ENCODE results near the gene ATG7. TPM values are rescaled to one million over a fixed set of nuclear protein-coding genes. Genes with fewer than 3 reads are reported as not detected.
"Not testable (repeated sequence)": the region's sequence is repeated elsewhere in the genome, so short reads cannot be mapped to it uniquely, and the experiment has no call there.

ATG7 gene
- total and polyA plus RNA-seq, 2 donors = 14.1 to 63.2 TPM

DNA sequence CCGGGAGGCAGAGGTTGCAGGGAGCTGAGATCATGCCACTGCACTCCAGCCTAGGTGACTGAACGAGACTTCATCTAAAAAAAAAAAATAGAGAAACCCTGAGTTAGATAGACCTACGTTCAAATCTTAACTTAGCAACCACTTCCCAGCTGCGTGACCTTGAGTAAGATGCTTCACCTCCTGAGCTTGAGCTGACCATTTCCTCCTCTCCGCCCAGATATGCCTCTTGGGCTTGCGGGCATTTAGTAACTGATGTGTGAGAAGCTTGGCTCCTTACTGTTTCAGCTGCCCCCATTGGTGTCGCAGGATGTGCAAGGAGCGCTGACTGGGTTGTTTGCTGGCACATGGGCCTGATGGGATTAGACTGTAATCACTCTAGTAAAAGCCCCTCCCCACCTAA is 26.9 kb upstream of the ATG7 start:
- no peaks in the 10 kb centered on the region for H3K4me1 ChIP-seq (ENCODE audit: insufficient read depth)
- WGBS = 89% methylated on average over 8 of the region's 8 CpGs
- H3K4me3 ChIP-seq (ENCODE audit: low read depth, low read length) = no peak overlapping the region
- no peaks in the 10 kb centered on the region for H3K36me3 ChIP-seq (ENCODE audit: insufficient read depth)
- H3K27ac ChIP-seq (ENCODE audit: low read depth) = no peak overlapping the region
- no peak for DNase-seq (ENCODE audit: extremely low spot score)

- no peak for DNase-seq (ENCODE audit: extremely low spot score)
- 92% methylated on average over 6 of the region's 6 CpGs for WGBS
- no peaks in the 10 kb centered on the region for H3K36me3 ChIP-seq (ENCODE audit: insufficient read depth)
- no peak overlapping the region for H3K4me3 ChIP-seq (ENCODE audit: low read depth, low read length)
- H3K4me1 ChIP-seq (ENCODE audit: insufficient read depth) = no peaks in the 10 kb centered on the region
- no peak overlapping the region for H3K27ac ChIP-seq (ENCODE audit: low read depth)
Observed at GRCh38 chr3:11245827-11246662, 26.2 kb upstream of the ATG7 start.

GRCh38 chr3:11246663-11246970 is 25.6 kb upstream of the ATG7 start:
- Histone ChIP-seq H3K27ac (ENCODE audit: low read depth) (no peak overlapping the region), H3K36me3 (ENCODE audit: insufficient read depth) (no peaks in the 10 kb centered on the region), H3K4me3 (ENCODE audit: low read depth, low read length) (no peak overlapping the region), H3K4me1 (ENCODE audit: insufficient read depth) (no peaks in the 10 kb centered on the region)
- WGBS = 96% methylated on average over 2 of the region's 2 CpGs
- DNase-seq (ENCODE audit: extremely low spot score) = no peak

GRCh38 chr3:11247362-11247761 is 24.8 kb upstream of the ATG7 start:
- WGBS = 83% methylated on average over 8 of the region's 8 CpGs
- H3K27ac ChIP-seq (ENCODE audit: low read depth) = no peak overlapping the region
- no peaks in the 10 kb centered on the region for H3K36me3 ChIP-seq (ENCODE audit: insufficient read depth)
- H3K4me3 ChIP-seq (ENCODE audit: low read depth, low read length) = no peak overlapping the region
- DNase-seq (ENCODE audit: extremely low spot score) = no peak
- H3K4me1 ChIP-seq (ENCODE audit: insufficient read depth) = no peaks in the 10 kb centered on the region

- WGBS = 92% methylated on average over 6 of the region's 6 CpGs
- no peaks in the 10 kb centered on the region for H3K4me1 ChIP-seq (ENCODE audit: insufficient read depth)
- no peak overlapping the region for H3K27ac ChIP-seq (ENCODE audit: low read depth)
- H3K36me3 ChIP-seq (ENCODE audit: insufficient read depth) = no peaks in the 10 kb centered on the region
- no peak for DNase-seq (ENCODE audit: extremely low spot score)
- H3K4me3 ChIP-seq (ENCODE audit: low read depth, low read length) = no peak overlapping the region
Observed at GRCh38 chr3:11248596-11248995, 23.6 kb upstream of the ATG7 start.

GRCh38 chr3:11250902-11251806 is 21.0 kb upstream of the ATG7 start:
- H3K27ac ChIP-seq (ENCODE audit: low read depth) = no peak overlapping the region

GRCh38 chr3:11251807-11252176 is 20.4 kb upstream of the ATG7 start:
- no peak overlapping the region for H3K4me3 ChIP-seq (ENCODE audit: low read depth, low read length)
- no peak for DNase-seq (ENCODE audit: extremely low spot score)
- H3K36me3 ChIP-seq (ENCODE audit: insufficient read depth) = no peaks in the 10 kb centered on the region
- no peak overlapping the region for H3K27ac ChIP-seq (ENCODE audit: low read depth)
- 69% methylated on average over 6 of the region's 6 CpGs for WGBS
- no peaks in the 10 kb centered on the region for H3K4me1 ChIP-seq (ENCODE audit: insufficient read depth)

More at GRCh38 chr3:11250902-11251806, 21.0 kb upstream of the ATG7 start:
- WGBS = 70% methylated on average over 10 of the region's 10 CpGs
- Histone ChIP-seq H3K4me3 (ENCODE audit: low read depth, low read length) (no peak overlapping the region), H3K36me3 (ENCODE audit: insufficient read depth) (no peaks in the 10 kb centered on the region), H3K4me1 (ENCODE audit: insufficient read depth) (no peaks in the 10 kb centered on the region)
- no peak for DNase-seq (ENCODE audit: extremely low spot score)

DNA sequence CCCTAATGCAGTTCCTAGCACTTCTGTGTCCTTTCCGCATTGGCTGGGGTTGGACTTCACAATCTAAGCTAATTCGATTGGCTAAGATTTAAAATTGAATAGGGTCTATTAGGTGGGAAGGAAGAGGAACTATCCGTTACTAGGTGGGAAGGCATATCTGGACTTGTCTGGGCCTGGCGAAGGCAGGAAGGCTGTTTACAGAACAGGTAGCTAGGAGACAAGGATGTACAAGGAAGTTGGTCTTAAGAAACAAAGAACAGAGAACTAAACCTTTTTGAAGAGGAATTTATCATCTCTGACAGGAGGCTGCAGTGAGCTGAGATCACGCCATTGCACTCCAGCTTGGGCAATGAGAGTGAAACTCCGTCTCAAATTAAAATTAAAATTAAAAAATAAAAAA is 17.3 kb upstream of the ATG7 start:
- WGBS = 89% methylated on average over 6 of the region's 6 CpGs
- no peak for DNase-seq (ENCODE audit: extremely low spot score)
- H3K27ac ChIP-seq (ENCODE audit: low read depth) = no peak overlapping the region
- H3K36me3 ChIP-seq (ENCODE audit: insufficient read depth) = no peaks in the 10 kb centered on the region
- H3K4me1 ChIP-seq (ENCODE audit: insufficient read depth) = no peaks in the 10 kb centered on the region
- no peak overlapping the region for H3K4me3 ChIP-seq (ENCODE audit: low read depth, low read length)

DNA sequence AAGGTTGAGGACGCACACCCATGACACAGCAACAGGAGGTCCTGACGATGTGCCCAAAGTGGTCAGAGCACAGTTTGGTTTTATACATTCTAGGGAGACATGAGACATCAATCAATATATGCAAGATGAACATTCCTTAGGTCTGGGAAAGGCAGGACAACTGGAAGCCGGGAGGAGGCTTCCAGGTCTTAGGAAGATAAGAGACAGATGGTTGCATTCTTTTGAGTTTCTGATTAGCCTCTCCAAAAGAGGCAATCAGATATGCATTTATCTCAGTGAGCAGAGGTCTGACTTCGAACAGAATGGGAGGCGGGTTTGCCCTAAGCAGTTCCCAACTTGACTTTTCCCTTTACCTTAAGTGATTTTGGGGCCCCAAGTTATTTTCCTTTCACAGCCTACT is 16.7 kb upstream of the ATG7 start:
- H3K4me1 ChIP-seq (ENCODE audit: insufficient read depth); H3K4me3 ChIP-seq (ENCODE audit: low read depth, low read length); H3K27ac ChIP-seq (ENCODE audit: low read depth); H3K36me3 ChIP-seq (ENCODE audit: insufficient read depth); DNase-seq (ENCODE audit: extremely low spot score): not testable (repeated sequence)
- WGBS = 80% methylated on average over 5 of the region's 5 CpGs

DNA sequence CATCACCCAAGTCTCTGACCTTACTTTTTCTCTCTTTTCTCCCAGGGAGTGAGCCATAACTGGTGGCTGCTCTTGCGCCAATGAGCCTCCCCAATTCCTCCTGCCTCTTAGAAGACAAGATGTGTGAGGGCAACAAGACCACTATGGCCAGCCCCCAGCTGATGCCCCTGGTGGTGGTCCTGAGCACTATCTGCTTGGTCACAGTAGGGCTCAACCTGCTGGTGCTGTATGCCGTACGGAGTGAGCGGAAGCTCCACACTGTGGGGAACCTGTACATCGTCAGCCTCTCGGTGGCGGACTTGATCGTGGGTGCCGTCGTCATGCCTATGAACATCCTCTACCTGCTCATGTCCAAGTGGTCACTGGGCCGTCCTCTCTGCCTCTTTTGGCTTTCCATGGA is 13.2 kb upstream of the ATG7 start:
- Histone ChIP-seq H3K4me3 (ENCODE audit: low read depth, low read length) (no peak overlapping the region), H3K36me3 (ENCODE audit: insufficient read depth) (no peaks in the 10 kb centered on the region), H3K27ac (ENCODE audit: low read depth) (no peak overlapping the region), H3K4me1 (ENCODE audit: insufficient read depth) (no peaks in the 10 kb centered on the region)
- 94% methylated on average over 11 of the region's 11 CpGs for WGBS
- no peak for DNase-seq (ENCODE audit: extremely low spot score)

DNA sequence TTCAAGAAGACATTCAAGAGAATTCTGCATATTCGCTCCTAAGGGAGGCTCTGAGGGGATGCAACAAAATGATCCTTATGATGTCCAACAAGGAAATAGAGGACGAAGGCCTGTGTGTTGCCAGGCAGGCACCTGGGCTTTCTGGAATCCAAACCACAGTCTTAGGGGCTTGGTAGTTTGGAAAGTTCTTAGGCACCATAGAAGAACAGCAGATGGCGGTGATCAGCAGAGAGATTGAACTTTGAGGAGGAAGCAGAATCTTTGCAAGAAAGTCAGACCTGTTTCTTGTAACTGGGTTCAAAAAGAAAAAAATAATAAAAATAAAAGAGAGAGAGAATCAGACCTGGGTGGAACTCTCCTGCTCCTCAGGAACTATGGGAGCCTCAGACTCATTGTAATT is 11.7 kb upstream of the ATG7 start:
- Histone ChIP-seq H3K4me1 (ENCODE audit: insufficient read depth) (no peaks in the 10 kb centered on the region), H3K27ac (ENCODE audit: low read depth) (no peak overlapping the region), H3K36me3 (ENCODE audit: insufficient read depth) (no peaks in the 10 kb centered on the region), H3K4me3 (ENCODE audit: low read depth, low read length) (no peak overlapping the region)
- no peak for DNase-seq (ENCODE audit: extremely low spot score)
- WGBS = 89% methylated on average over 3 of the region's 3 CpGs

DNA sequence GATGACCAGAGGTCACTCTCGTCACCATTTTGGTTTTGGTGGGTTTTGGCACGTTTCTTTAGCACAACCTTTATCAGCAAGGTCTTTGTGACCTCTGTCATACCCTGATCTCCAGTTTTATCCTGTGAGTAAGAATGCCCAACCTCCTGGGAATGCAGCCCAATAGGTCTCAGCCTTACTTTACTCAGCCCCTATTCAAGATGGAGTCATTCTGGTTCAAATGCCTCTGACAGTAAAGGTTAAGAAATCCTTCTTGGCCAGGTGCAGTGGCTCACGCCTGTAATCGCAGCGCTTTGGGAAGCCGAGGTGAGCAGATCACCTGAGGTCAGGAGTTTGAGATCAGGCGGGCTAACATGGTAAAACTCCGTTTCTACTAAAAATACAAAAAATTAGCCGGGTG is 3.2 kb upstream of the ATG7 start:
- Histone ChIP-seq H3K4me1 (ENCODE audit: insufficient read depth) (no peaks in the 10 kb centered on the region), H3K27ac (ENCODE audit: low read depth) (no peak overlapping the region)
- 87% methylated on average over 9 of the region's 9 CpGs for WGBS

DNA sequence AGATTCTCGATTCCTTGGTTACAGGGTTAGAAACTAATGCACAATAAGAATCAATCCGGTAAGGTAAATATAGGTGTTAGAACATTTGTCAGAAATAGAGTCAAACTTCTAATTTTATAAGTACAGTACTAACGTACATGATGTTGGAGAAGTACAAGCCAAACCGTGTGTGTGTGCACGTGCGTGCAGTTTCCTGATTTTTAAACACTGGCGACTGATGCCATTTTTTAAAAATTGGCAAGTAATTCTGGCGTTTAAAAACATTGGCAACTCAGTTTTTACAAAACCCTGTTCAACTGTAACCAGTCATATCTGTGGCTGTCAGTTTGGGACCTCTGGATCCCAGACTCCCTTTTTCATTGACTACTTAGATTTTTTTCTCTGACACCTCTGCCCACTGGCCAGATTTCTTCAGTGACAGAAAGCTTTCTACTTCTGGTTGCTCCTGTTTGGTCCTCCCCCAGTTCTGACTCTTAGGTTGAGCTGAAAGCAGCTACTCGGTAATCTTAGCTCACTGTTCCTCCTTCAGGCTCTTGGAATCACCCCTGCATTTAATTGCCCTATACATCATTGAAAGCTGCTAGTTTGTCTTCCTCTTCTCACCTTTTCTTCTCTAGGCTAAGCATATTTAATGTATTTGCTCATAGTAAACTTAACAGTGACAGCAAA is 843 bp downstream of the ATG7 start:
- H3K36me3 ChIP-seq (ENCODE audit: insufficient read depth) = no peaks in the 10 kb centered on the region
- no peak overlapping the region for H3K27ac ChIP-seq (ENCODE audit: low read depth)
- no peaks in the 10 kb centered on the region for H3K4me1 ChIP-seq (ENCODE audit: insufficient read depth)
- 6% methylated on average over 9 of the region's 9 CpGs for WGBS
- DNase-seq (ENCODE audit: extremely low spot score) = no peak
- H3K4me3 ChIP-seq (ENCODE audit: low read depth, low read length) = peak overlapping the region; percentile 82

More for the DNA sequence above, 3.2 kb upstream of the ATG7 start:
- no peaks in the 10 kb centered on the region for H3K36me3 ChIP-seq (ENCODE audit: insufficient read depth)
- H3K4me3 ChIP-seq (ENCODE audit: low read depth, low read length) = no peak overlapping the region
- no peak for DNase-seq (ENCODE audit: extremely low spot score)

GRCh38 chr3:11273891-11274291 is 1.7 kb downstream of the ATG7 start:
- Histone ChIP-seq H3K4me3 (ENCODE audit: low read depth, low read length) (no peak overlapping the region), H3K27ac (ENCODE audit: low read depth) (no peak overlapping the region)
- WGBS = 83% methylated on average over 5 of the region's 5 CpGs

More at GRCh38 chr3:11273891-11274291, 1.7 kb downstream of the ATG7 start:
- no peak for DNase-seq (ENCODE audit: extremely low spot score)
- H3K4me1 ChIP-seq (ENCODE audit: insufficient read depth) = no peaks in the 10 kb centered on the region
- no peaks in the 10 kb centered on the region for H3K36me3 ChIP-seq (ENCODE audit: insufficient read depth)
